Smooth muscle cell (in vitro differentiated cells): ENCODE measurements around the gene SGCE. TPM values are rescaled to one million over a fixed set of nuclear protein-coding genes. Genes with fewer than 3 reads are reported as not detected.

Experiments used
- DNase-seq: peaks from one replicate; lab custom pipeline; 2025; ENCODE audit not compliant: unreplicated experiment; lab: John Stamatoyannopoulos, UW
- H2AFZ ChIP-seq: fragments of 200-600 bp; sonication (generic); 2 replicates; pipeline ENCODE4 v1.6.0; 2016; ENCODE audit warnings: antibody characterized with exemption, low read depth, mild to moderate bottlenecking
- H3F3A ChIP-seq: fragments of 200-600 bp; sonication (generic); 2 replicates; pipeline ENCODE4 v1.6.0; 2017; ENCODE audit warnings: antibody characterized with exemption, low read depth
- H3K27ac ChIP-seq: fragments of 200-600 bp; sonication (generic); 2 replicates; pipeline ENCODE4 v1.5.1; 2016; ENCODE audit warnings: low read depth, mild to moderate bottlenecking
- H3K27me3 ChIP-seq: fragments of 200-600 bp; sonication (generic); 2 replicates; pipeline ENCODE4 v1.6.1; 2016; ENCODE audit warnings: low read depth, mild to moderate bottlenecking
- H3K36me3 ChIP-seq: fragments of 200-600 bp; sonication (generic); 2 replicates; pipeline ENCODE4 v1.5.1; 2016; ENCODE audit warnings: low read depth
- H3K4me1 ChIP-seq: fragments of 200-600 bp; sonication (generic); 2 replicates; pipeline ENCODE4 v1.5.1; 2016; ENCODE audit warnings: low read depth
- H3K4me2 ChIP-seq: fragments of 200-600 bp; sonication (generic); 2 replicates; pipeline ENCODE4 v1.6.0; 2016; ENCODE audit warnings: mild to moderate bottlenecking
- H3K4me3 ChIP-seq: fragments of 200-600 bp; sonication (generic); 2 replicates; pipeline ENCODE4 v1.5.1; 2016; ENCODE audit warnings: mild to moderate bottlenecking
- H3K79me2 ChIP-seq: fragments of 200-600 bp; sonication (generic); 2 replicates; pipeline ENCODE4 v1.6.0; 2016; ENCODE audit warnings: low read depth, mild to moderate bottlenecking
- H3K9ac ChIP-seq: fragments of 200-600 bp; sonication (generic); 2 replicates; pipeline ENCODE4 v1.6.0; 2016; ENCODE audit warnings: low read depth
- H3K9me3 ChIP-seq: fragments of 200-600 bp; sonication (generic); replicated peaks from 2 replicates; pipeline ENCODE4 v1.5.1; 2016; ENCODE audit warnings: low read depth
- H4K20me1 ChIP-seq: fragments of 200-600 bp; sonication (generic); 2 replicates; pipeline ENCODE4 v1.6.0; 2016; ENCODE audit warnings: low read depth
- WGBS: methylation state at CpG from one replicate; pipeline ENCODE4 v1.1.7; 2016; ENCODE audit warnings: low lambda C conversion rate; 5-methylcytosine and 5-hydroxymethylcytosine counted together
- polyA plus RNA-seq: library from polyadenylated mRNA; unstranded; fragments of >200 nt; fragmentation: Nextera tagmentation; extraction: Ambion mirVana; gene quantifications from 2 replicates; pipeline ENCODE4 v1.2.1, GENCODE V29; 2016
- total RNA-seq: library from RNA; depleted of rRNA; stranded (reverse); fragments of >200 nt; gene quantifications from 2 replicates; pipeline ENCODE4 v1.2.3, GENCODE V29; 2014
- TF ChIP-seq, protein P1 (sequence below): fragments of 200-600 bp; sonication (generic); IDR thresholded peaks from 2 replicates; pipeline ENCODE4 v1.5.1; 2017; ENCODE audit warnings: borderline replicate concordance, mild to moderate bottlenecking, antibody characterized with exemption; ENCODE audit not compliant: insufficient read depth, poor library complexity, severe bottlenecking

Gene SGCE
- total and polyA plus RNA-seq, 2 experiments from 2014 or later = 87.1 to 123 TPM

GRCh38 chr7:94654783-94655125 lies 1.2 kb downstream of the SGCE start:
- Histone ChIP-seq H3K27ac (no peak overlapping the region), H3K4me1 (peaks cover 23% of the 10 kb centered on the region), H3K4me2 (peak overlapping the region; percentile 84), H3K9ac (peak overlapping the region; percentile 70), H3K27me3 (no peaks in the 10 kb centered on the region), H3F3A (no peaks in the 10 kb centered on the region), H3K36me3 (no peaks in the 10 kb centered on the region), H2AFZ (peak overlapping the region; percentile 84), H3K79me2 (peaks cover 39% of the 10 kb centered on the region), H3K4me3 (peak overlapping the region; percentile 73), H3K9me3 (no peaks in the 10 kb centered on the region), H4K20me1 (peaks cover 33% of the 10 kb centered on the region)
- DNase-seq = no peak
- WGBS = 4% methylated on average over 11 of the region's 11 CpGs
- TF ChIP-seq, protein P1, sequence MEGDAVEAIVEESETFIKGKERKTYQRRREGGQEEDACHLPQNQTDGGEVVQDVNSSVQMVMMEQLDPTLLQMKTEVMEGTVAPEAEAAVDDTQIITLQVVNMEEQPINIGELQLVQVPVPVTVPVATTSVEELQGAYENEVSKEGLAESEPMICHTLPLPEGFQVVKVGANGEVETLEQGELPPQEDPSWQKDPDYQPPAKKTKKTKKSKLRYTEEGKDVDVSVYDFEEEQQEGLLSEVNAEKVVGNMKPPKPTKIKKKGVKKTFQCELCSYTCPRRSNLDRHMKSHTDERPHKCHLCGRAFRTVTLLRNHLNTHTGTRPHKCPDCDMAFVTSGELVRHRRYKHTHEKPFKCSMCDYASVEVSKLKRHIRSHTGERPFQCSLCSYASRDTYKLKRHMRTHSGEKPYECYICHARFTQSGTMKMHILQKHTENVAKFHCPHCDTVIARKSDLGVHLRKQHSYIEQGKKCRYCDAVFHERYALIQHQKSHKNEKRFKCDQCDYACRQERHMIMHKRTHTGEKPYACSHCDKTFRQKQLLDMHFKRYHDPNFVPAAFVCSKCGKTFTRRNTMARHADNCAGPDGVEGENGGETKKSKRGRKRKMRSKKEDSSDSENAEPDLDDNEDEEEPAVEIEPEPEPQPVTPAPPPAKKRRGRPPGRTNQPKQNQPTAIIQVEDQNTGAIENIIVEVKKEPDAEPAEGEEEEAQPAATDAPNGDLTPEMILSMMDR = no peak

GRCh38 chr7:94650147-94651051 lies 5.5 kb downstream of the SGCE start:
- H3K79me2 ChIP-seq = peaks cover 77% of the 10 kb centered on the region
- no peak overlapping the region for H2AFZ ChIP-seq
- peaks cover 28% of the 10 kb centered on the region for H3K4me1 ChIP-seq
- H3K27ac ChIP-seq = no peak overlapping the region
- no peaks in the 10 kb centered on the region for H3K36me3 ChIP-seq
- H3F3A ChIP-seq = no peaks in the 10 kb centered on the region
- no peak overlapping the region for H3K9ac ChIP-seq
- no peaks in the 10 kb centered on the region for H3K27me3 ChIP-seq
- no peak overlapping the region for H3K4me3 ChIP-seq
- TF ChIP-seq, protein P1 = no peak
- peaks cover 58% of the 10 kb centered on the region for H4K20me1 ChIP-seq
- DNase-seq = no peak
- WGBS = 52% methylated on average over 4 of the region's 4 CpGs
- no peaks in the 10 kb centered on the region for H3K9me3 ChIP-seq
- H3K4me2 ChIP-seq = peak overlapping the region; percentile 77

DNA sequence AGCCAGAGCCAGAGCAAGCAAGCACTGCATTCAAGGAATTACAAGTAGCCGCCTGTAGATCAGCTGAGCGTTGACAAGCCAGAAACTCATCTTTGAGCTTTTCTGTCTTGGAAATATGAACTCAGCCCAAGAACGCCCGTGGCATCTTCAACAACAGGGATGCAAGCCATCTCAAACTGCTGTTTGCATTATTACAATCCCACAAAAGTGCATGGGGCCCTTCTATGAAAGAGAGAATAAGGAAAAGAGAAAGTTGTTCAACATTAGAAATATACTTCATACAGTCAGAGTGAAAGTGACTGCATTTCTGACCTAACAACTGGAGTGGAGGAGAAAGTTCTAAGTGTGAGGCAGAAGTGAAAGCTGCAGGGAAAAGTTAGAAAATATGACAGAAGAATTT lies 6.5 kb downstream of the SGCE start:
- Histone ChIP-seq H3K27ac (peak overlapping the region; percentile 18), H3K4me3 (no peak overlapping the region), H4K20me1 (peaks cover 60% of the 10 kb centered on the region), H3K4me2 (peak overlapping the region; percentile 77), H3K9ac (no peak overlapping the region), H3K4me1 (peaks cover 25% of the 10 kb centered on the region), H3K9me3 (no peaks in the 10 kb centered on the region), H3K27me3 (no peaks in the 10 kb centered on the region), H3K79me2 (peaks cover 83% of the 10 kb centered on the region), H3F3A (no peaks in the 10 kb centered on the region), H3K36me3 (no peaks in the 10 kb centered on the region), H2AFZ (no peak overlapping the region)
- DNase-seq = no peak
- TF ChIP-seq, protein P1 = no peak
- 38% methylated on average over 4 of the region's 4 CpGs for WGBS
